Hematopoietic multipotent progenitor cell treated with erythropoietin and hydrocortisone succinate and interleukin-3 and kit ligand, for 8 days (in vitro differentiated cells): ENCODE results near the gene TBX2.

Experiments used
- DNase-seq: peaks from one replicate; pipeline ENCODE4 v3.0.0-alpha.2; 2015

Gene TBX2

GRCh38 chr17:61388561-61389356 is 10.9 kb upstream of the TBX2 start:
- no peak for DNase-seq

GRCh38 chr17:61389670-61390478 is 9.8 kb upstream of the TBX2 start:
- peak; percentile 25 for DNase-seq

GRCh38 chr17:61390479-61390791 is 9.2 kb upstream of the TBX2 start:
- no peak for DNase-seq

GRCh38 chr17:61391595-61392291 is 7.9 kb upstream of the TBX2 start:
- no peak for DNase-seq

GRCh38 chr17:61392679-61393078 is 7.0 kb upstream of the TBX2 start:
- DNase-seq, result no peak

GRCh38 chr17:61393550-61393903 is 6.1 kb upstream of the TBX2 start:
- DNase-seq, result no peak

- no peak for DNase-seq
Measured at GRCh38 chr17:61393904-61394629, 5.6 kb upstream of the TBX2 start.

GRCh38 chr17:61394630-61395408 is 4.8 kb upstream of the TBX2 start:
- no peak for DNase-seq

- DNase-seq, result no peak
Measured at GRCh38 chr17:61395409-61395982, 4.1 kb upstream of the TBX2 start.

GRCh38 chr17:61395983-61396585 is 3.6 kb upstream of the TBX2 start:
- no peak for DNase-seq

DNA sequence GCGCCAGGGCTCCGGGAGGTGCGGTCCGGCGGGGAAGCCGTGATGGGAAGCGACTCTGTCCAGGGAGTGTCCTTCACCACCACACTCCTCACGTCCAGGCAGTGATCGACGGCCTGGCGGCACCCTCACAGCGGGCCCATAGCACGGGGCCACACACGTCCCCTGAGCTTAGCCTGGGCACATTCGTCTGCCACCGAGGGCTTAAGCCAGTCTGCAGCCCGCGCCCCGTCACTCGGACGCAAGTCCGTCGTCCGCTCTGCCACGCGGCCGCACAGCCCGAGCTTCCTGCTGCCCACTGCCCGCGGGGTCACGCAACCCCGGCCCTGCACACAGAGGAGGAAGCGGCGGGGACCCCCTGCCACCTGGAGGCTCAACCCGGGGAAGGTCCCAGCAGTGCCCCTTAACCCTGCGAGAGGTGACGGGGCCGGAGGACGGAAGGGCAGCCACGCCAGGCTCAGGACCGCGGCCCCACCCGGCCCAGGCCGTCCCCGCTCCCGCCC is 3.0 kb upstream of the TBX2 start:
- no peak for DNase-seq

GRCh38 chr17:61397086-61397842 is 2.4 kb upstream of the TBX2 start:
- DNase-seq, result no peak

DNA sequence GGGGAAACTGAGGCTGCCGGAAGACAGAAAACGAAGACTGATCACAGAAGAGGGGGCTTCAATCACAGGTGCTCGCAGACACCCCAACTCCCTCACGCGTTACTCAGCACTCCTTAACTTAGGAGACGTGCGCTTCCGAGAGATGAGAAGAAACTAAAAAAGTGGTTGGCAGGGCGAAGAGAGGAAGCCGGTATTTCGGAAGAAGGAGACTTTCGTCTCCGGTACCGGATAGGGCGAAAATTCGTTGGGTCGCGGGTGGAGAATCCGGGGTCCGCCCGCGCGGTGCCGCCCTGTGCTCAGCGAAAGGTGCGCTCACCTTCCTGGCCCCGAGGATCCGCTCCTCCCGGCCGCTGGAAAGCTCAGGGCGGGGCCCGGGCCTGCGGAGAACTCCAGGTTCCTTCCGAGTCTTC is 917 bp upstream of the TBX2 start:
- no peak for DNase-seq

DNA sequence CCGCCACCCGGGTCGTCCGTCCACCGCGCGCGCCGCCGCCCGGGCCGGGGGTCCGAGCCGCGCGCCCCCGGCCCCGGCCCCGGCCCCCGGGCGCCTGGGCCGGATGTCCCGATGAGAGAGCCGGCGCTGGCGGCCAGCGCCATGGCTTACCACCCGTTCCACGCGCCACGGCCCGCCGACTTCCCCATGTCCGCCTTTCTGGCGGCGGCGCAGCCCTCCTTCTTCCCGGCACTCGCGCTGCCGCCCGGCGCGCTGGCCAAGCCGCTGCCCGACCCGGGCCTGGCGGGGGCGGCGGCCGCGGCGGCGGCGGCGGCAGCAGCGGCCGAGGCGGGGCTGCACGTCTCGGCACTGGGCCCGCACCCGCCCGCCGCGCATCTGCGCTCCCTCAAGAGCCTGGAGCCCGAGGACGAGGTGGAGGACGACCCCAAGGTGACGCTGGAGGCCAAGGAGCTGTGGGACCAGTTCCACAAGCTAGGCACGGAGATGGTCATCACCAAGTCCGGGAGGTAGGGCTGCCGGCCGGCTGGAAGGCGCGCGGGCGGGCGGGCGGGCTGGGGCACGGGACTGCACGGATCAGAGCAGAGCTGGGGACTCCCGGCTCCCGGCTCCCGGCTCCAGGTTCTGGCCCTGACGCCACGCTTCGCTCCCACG is 548 bp downstream of the TBX2 start:
- no peak for DNase-seq

DNA sequence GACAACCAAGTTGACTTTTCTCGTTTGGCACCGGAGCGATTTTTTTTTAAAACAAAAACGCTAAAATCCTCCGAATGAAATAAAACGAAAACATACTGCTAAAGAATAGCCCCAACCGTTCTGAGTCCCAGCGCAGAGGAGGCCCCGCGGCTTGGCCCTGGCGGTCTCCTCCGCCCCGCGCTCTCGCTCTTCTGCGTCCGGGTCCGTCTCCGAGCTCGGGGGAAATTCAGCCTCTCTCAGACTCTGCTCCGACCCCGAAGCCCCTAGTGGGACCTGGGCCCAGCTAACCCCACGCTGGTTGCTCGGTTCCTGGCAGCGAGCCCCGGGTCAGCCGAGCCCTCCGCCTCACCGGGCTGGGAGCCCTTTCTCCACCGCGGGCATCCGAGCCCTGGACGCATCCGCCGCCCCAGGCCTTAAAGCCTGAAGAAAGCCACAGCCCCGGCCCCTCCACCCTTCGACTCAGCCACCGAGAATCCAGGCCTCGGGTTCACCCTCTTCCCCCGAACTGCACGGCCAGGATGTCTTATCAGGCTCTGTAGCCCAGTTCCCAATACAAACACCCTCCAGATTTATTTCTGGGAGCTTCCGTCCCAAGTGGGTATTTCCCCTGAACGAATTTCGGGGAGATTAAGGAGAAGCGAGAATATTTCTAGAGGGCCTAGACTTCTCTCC is 1.2 kb downstream of the TBX2 start:
- DNase-seq, result no peak

- no peak for DNase-seq
Measured at GRCh38 chr17:61401389-61402072, 1.9 kb downstream of the TBX2 start.

DNA sequence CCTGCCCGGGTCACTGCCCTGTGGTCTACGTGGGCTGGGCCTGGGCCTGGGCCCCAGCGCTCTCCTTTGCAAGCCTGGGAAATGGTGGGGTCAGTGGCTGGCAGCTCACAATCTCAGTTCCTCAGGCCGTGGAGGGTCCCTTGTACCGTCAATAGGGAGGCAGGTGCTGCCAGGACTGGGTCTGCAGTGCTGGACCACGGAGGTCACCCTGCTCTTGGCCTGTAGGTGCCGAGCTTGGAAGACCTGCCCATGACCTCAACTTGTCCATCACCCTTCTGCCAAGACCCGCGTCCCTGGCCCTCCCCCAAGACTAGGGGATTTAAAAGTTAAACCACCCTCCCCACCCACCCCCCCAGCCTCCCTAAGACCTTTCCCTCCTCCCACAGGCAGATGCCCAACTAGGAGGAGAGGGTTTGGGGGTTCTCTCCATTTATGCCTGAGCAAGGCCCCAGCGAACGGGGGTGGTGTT is 2.5 kb downstream of the TBX2 start:
- no peak for DNase-seq

- DNase-seq, result no peak
Measured at GRCh38 chr17:61402978-61403800, 3.5 kb downstream of the TBX2 start.
